Hepatic stellate cell (primary cell): ENCODE data around the gene LZTS2.
A peak's percentile ranks its signal among the peaks of the same experiment; 100 is the strongest.

Source experiments
- DNase-seq: peaks from one replicate; pipeline ENCODE4 v3.0.0; 2011; ENCODE audit warnings: low spot score

Gene LZTS2

GRCh38 chr10:100979791-100980272, 19.8 kb upstream of the LZTS2 start:
- DNase-seq: no peak

- DNase-seq: no peak
These were observed 19.3 kb upstream of the LZTS2 start for GRCh38 chr10:100980311-100980710.

GRCh38 chr10:100980711-100981110, 18.9 kb upstream of the LZTS2 start:
- DNase-seq: no peak

- DNase-seq: no peak
These were observed 18.3 kb upstream of the LZTS2 start for GRCh38 chr10:100981178-100981772.

GRCh38 chr10:100982916-100983830, 16.4 kb upstream of the LZTS2 start:
- DNase-seq: no peak

- no peak for DNase-seq
These were observed 15.5 kb upstream of the LZTS2 start for GRCh38 chr10:100983868-100984671.

GRCh38 chr10:100984672-100985177, 14.9 kb upstream of the LZTS2 start:
- DNase-seq: no peak

GRCh38 chr10:100985336-100985735, 14.3 kb upstream of the LZTS2 start:
- DNase-seq: no peak

GRCh38 chr10:100986623-100986951, 13.0 kb upstream of the LZTS2 start:
- DNase-seq: no peak

GRCh38 chr10:100986952-100987684, 12.5 kb upstream of the LZTS2 start, which contains the start of the genes MRPL43 and TWNK:
Gene MRPL43 (minus strand): TSS chr10:100987497. CDS start chr10:100987443, 54 bp downstream.
Gene TWNK (plus strand): TSS chr10:100987543. CDS start chr10:100988211, 668 bp downstream.
- peak; percentile 95 for DNase-seq

- DNase-seq: no peak
These were observed 11.9 kb upstream of the LZTS2 start for GRCh38 chr10:100987685-100988049.

- no peak for DNase-seq
These were observed 11.4 kb upstream of the LZTS2 start for GRCh38 chr10:100988166-100988565.

GRCh38 chr10:100989088-100989487, 10.5 kb upstream of the LZTS2 start:
- DNase-seq: no peak

- DNase-seq: no peak
These were observed 5.5 kb upstream of the LZTS2 start for GRCh38 chr10:100993986-100994708.

- no peak for DNase-seq
These were observed 4.4 kb upstream of the LZTS2 start for GRCh38 chr10:100995181-100995580.

- peak; percentile 36 for DNase-seq
These were observed 2.8 kb upstream of the LZTS2 start for GRCh38 chr10:100996678-100997359.

GRCh38 chr10:100997360-100998182, 2.0 kb upstream of the LZTS2 start:
- peak; percentile 94 for DNase-seq

GRCh38 chr10:100998183-100998990, 1.2 kb upstream of the LZTS2 start:
- peak; percentile 99 for DNase-seq
